Measurements from ENCODE around the gene TYSND1.

TYSND1 gene

GRCh38 chr10:70191972-70192305, 45.4 kb upstream of the TYSND1 start:
- H3K79me2 ChIP-seq (ENCODE audit: insufficient read depth, low read length): no peaks in the 10 kb centered on the region
- H4K20me1 ChIP-seq (ENCODE audit: low read depth, low read length): no peaks in the 10 kb centered on the region
- H3K9me3 ChIP-seq (ENCODE audit: insufficient read depth, low read length): no peaks in the 10 kb centered on the region
- no peak overlapping the region for H3K4me3 ChIP-seq (ENCODE audit: insufficient read depth, low read length, poor library complexity, severe bottlenecking)
- no peaks in the 10 kb centered on the region for H3K9me2 ChIP-seq (replicated peaks; ENCODE audit: insufficient read depth, low read length)
- TF ChIP-seq EZH2phosphoT487 (conservative IDR thresholded peaks at IDR 0.05; ENCODE audit: low read length) (no peak), CTCF (IDR thresholded peaks at IDR 0.05; ENCODE audit: insufficient read depth, low read length, poor library complexity, severe bottlenecking) (no peak)
- no peak overlapping the region for H3K9ac ChIP-seq (ENCODE audit: low read length)
- no peak overlapping the region for H2AFZ ChIP-seq (ENCODE audit: low read depth, low read length, severe bottlenecking)
- H3K27ac ChIP-seq (ENCODE audit: low read depth, low read length): no peak overlapping the region
- no peaks in the 10 kb centered on the region for H3K36me3 ChIP-seq (ENCODE audit: low read length)
- H3K4me2 ChIP-seq (ENCODE audit: low read depth, low read length, poor library complexity, severe bottlenecking): no peak overlapping the region
- no peaks in the 10 kb centered on the region for H3K27me3 ChIP-seq (ENCODE audit: low read length)
- peaks cover 8% of the 10 kb centered on the region; the same call in 1 of the 2 replicates for H3F3A ChIP-seq (ENCODE audit: insufficient read depth)

GRCh38 chr10:70191161-70191971, 44.9 kb upstream of the TYSND1 start:
- Histone ChIP-seq H3F3A (ENCODE audit: insufficient read depth) (peaks cover 8% of the 10 kb centered on the region; the same call in 1 of the 2 replicates), H3K27me3 (ENCODE audit: low read length) (no peaks in the 10 kb centered on the region), H2AFZ (ENCODE audit: low read depth, low read length, severe bottlenecking) (no peak overlapping the region), H3K9ac (ENCODE audit: low read length) (no peak overlapping the region), H3K36me3 (ENCODE audit: low read length) (no peaks in the 10 kb centered on the region), H3K4me2 (ENCODE audit: low read depth, low read length, poor library complexity, severe bottlenecking) (no peak overlapping the region), H3K4me3 (ENCODE audit: insufficient read depth, low read length, poor library complexity, severe bottlenecking) (no peak overlapping the region), H3K9me2 (replicated peaks; ENCODE audit: insufficient read depth, low read length) (no peaks in the 10 kb centered on the region), H4K20me1 (ENCODE audit: low read depth, low read length) (no peaks in the 10 kb centered on the region), H3K79me2 (ENCODE audit: insufficient read depth, low read length) (no peaks in the 10 kb centered on the region), H3K9me3 (ENCODE audit: insufficient read depth, low read length) (no peaks in the 10 kb centered on the region), H3K27ac (ENCODE audit: low read depth, low read length) (no peak overlapping the region)
- TF ChIP-seq EZH2phosphoT487 (conservative IDR thresholded peaks at IDR 0.05; ENCODE audit: low read length): no peak
- TF ChIP-seq CTCF (IDR thresholded peaks at IDR 0.05; ENCODE audit: insufficient read depth, low read length, poor library complexity, severe bottlenecking): no peak

- no peaks in the 10 kb centered on the region for H3K9me3 ChIP-seq (ENCODE audit: insufficient read depth, low read length)
- H3K9ac ChIP-seq (ENCODE audit: low read length): no peak overlapping the region
- no peaks in the 10 kb centered on the region for H3K9me2 ChIP-seq (replicated peaks; ENCODE audit: insufficient read depth, low read length)
- H3K79me2 ChIP-seq (ENCODE audit: insufficient read depth, low read length): no peaks in the 10 kb centered on the region
- no peak overlapping the region for H3K27ac ChIP-seq (ENCODE audit: low read depth, low read length)
- H4K20me1 ChIP-seq (ENCODE audit: low read depth, low read length): no peaks in the 10 kb centered on the region
- TF ChIP-seq EZH2phosphoT487 (conservative IDR thresholded peaks at IDR 0.05; ENCODE audit: low read length) (no peak), CTCF (IDR thresholded peaks at IDR 0.05; ENCODE audit: insufficient read depth, low read length, poor library complexity, severe bottlenecking) (no peak)
- H3K4me2 ChIP-seq (ENCODE audit: low read depth, low read length, poor library complexity, severe bottlenecking): no peak overlapping the region
- H2AFZ ChIP-seq (ENCODE audit: low read depth, low read length, severe bottlenecking): no peak overlapping the region
- H3K4me3 ChIP-seq (ENCODE audit: insufficient read depth, low read length, poor library complexity, severe bottlenecking): no peak overlapping the region
- no peaks in the 10 kb centered on the region for H3K36me3 ChIP-seq (ENCODE audit: low read length)
- H3F3A ChIP-seq (ENCODE audit: insufficient read depth): 0 out of 2 replicates have a peak, but pooled peaks cover 8% of the 10 kb centered on the region
- H3K27me3 ChIP-seq (ENCODE audit: low read length): no peaks in the 10 kb centered on the region
Measured at GRCh38 chr10:70190581-70190980, 44.1 kb upstream of the TYSND1 start.

Measured in SU-DHL-6 (cell line).